HG02623 (cell line): ENCODE results near the gene TAF1D.

ENCODE experiments used
- ATAC-seq: cut with Tn5 transposase; IDR thresholded peaks from one replicate; pipeline ENCODE4 v1.9.1; 2021; ENCODE audit warnings: moderate library complexity; ENCODE audit not compliant: unreplicated experiment

TAF1D gene

DNA sequence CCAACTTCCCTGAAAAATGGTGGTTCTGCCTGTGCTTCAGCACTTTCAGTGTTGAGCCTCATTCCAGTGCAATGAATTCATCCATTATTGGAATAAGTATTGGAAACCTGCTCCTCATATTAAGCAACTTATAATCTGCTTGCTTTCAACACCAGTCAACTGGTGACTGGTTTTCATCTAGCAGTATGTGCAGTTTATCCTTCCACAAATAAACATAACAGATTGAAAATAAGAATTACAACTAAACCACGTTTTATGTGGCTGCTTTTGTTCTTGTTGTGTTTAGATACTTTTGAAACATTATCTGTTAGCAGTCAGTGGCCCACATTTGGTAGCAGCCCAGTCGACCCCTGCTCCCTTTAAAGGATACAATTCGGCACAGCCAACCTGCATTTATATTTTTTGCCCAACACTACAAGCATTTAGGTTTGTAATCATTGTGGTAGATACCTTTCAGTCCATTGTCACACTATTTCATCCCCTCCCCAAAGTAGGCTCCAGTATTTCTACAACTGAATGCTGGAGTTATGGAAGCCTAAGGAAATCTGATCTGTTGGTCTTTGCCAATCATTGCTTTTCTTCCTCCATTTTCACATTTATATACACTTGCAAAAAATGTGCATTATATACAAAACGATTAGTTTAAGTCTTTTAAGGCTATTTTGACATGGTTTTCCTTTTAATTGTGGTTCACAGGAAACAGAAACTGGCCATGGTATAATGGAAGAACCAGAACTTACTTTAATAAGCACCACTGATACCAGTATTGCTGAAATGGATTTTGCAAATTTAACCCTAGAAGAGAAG lies 13.1 kb downstream of the TAF1D start:
- ATAC-seq, result no peak

DNA sequence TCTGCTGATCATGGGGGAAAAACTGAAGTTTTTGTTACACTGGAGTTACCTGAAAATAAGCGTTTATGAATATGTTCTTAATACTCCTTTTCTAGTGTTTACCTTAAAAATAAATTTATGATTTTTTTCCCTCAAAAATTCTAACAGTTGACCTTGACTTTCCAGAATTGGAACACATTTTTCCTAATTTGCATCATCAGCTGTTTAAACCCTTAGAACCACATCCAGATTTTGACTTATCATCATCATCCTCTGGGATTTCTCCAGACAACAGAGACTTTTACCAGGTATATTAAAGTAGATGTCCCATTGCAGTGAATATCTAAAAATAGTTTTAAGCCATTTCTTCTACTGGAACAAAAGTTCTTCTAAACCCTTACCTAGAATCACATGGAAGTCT lies 17.2 kb downstream of the TAF1D start:
- ATAC-seq, result no peak

DNA sequence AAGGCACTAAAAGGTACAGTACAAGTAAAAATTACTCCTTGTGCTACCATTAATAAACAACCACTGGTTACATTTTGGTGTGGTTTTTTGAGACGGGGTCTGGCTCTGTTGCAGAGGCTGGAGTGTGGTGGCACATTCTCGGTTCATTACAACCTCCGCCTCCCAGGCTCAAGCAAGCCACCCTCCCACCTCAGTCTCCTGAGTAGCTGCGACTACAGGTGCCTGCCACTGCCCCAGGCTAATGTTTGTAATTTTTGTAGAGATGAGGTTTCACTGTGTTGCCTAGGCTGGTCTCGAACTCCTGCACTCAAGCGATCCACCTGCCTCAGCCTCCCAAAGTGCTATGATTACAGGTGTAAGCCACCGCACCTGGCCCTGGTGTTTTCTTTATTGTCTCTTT lies 20.8 kb downstream of the TAF1D start:
- ATAC-seq, result no peak

DNA sequence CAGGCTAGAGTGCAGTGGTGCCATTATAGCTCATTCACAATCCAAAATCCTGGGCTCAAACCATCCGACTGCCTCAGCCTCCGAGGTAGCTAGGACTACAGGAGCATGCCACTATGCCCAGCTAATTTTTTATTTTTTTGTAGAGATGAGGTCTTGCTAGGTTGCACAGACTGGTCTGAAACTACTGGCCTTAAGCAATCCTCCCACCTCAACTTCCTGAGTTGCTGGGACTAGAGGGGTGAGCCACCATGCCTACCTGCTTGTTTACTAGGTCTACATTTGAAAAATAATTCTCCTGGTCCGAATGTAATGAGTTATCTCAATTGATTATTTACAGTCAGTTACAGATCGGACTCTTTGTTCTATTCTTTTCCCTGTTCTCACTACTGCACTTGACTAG lies 22.0 kb downstream of the TAF1D start:
- ATAC-seq, result no peak

DNA sequence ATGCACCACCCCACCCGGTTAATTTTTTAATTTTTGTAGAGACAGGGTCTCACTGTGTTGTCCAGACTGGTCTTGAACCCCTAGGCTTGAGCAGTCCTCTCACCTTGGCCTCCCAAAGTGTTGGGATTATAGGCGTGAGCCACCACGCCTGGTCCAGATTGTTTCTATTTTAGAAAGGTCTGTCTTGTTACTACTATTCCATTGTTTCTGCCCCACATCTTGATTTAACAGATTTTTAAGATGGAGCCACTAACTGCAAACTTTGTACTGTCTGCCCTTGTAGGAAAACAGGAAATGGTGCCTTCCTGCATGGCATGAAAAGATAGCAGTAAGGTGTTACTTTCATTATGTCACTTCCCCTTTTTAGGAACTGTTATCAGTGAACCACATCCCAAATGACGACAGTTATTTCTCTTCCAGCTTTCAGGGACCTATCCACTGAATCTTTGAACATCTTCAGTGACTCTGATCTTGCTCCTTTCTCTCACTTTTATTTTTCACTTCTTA lies 23.2 kb downstream of the TAF1D start:
- ATAC-seq, result peak; percentile 83

DNA sequence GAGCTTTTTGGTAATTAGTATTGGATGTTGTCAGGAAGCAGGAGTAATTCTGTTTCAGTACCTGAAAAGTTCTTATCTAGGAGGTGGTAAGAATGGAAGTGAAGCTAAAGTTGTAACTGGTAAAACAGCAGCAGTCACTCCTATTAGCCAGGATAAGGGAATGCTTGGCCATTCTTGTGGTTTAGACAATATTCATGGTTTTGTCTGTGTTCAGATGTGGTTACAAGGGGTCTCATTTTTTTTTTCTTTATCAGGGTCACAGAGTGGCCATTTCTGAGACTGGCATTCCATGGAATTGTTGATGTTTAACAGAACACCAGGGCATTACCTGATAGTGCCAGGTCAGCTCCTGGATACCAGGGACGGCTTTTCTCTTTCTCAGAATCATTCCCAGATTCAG lies 23.8 kb downstream of the TAF1D start:
- no peak for ATAC-seq

DNA sequence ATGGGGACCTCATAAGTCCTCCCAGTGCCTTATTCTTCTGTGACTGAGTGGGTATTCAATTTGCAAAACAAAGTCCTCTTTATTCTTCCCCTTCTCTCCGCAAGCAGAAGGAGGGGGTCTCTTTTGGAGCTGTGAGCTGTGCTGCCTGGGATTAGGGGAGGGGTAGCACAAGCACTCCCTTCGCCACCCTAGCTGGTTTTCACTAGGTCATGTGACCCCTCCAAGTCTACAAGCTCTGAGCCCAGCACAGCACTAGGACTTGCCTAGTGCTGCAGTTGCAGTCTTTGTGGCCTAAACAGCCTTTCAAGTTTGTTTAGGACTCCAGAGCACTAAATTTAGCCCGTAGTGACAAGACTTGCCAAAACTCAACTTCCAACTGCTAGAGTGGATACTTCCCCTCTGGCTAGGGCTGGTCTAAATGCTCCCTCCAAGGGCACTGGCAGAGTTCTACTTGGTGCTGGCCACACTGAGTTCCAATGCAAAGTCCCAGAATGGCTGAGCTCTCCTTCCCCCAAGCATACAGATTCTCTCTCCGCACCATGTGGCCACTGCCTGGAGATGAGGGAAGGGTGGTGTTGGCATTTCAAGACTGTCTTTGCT lies 25.4 kb downstream of the TAF1D start:
- no peak for ATAC-seq

DNA sequence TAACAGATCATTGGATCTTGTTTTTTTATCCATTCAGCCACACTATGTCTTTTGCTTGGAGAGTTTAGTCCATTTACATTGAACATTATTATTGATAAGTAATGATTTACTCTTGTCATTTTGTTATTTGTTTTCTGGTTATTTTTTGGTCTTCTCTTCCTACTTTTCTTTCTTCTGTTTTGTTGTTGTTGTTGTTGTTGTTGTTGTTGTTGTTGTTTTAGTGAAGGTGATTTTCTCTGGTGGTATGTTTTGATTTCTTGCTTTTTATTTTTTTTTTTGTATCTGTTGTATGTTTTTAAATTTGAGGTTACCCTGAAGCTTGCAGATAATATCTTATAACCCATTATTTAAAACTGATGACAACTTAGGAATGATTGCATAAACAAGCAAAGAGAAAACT lies 28.6 kb downstream of the TAF1D start:
- no peak for ATAC-seq

DNA sequence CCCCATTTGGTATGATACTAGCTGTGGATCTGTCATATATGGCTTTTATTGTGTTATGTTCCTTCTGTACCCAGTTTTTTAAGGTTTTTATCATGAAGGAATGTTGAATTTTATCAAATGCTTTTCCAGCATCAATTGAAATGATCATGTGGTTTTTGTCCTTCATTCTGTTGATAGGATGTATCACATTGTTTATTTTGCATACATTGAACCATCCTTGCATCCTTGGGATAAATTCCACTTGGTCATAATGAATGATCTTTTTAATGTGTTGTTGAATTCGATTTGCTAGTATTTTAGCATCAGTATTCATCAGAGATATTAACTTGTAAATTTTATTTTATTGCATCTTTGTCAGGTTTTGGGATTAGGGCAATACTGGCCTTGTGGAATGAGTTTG lies 31.1 kb downstream of the TAF1D start:
- no peak for ATAC-seq

DNA sequence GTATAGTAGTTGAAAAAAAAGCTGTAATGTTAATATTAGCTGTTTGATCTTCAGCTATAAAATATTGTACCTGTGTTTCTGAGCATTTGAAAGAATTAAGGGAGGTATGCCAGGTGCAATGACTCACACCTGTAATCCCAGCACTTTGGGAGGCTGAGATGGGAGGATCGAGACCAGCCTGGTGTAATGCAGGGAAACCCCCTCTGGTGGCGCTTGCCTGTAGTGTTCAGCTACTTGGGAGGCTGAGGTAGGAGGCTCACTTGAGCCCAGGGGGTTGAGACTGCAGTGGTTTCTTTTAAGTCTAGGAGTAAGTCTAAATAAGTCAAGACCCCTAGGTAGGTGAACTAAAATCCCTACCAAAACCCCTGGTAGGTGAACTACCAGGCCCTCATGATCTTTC lies 37.1 kb downstream of the TAF1D start:
- ATAC-seq, result no peak

DNA sequence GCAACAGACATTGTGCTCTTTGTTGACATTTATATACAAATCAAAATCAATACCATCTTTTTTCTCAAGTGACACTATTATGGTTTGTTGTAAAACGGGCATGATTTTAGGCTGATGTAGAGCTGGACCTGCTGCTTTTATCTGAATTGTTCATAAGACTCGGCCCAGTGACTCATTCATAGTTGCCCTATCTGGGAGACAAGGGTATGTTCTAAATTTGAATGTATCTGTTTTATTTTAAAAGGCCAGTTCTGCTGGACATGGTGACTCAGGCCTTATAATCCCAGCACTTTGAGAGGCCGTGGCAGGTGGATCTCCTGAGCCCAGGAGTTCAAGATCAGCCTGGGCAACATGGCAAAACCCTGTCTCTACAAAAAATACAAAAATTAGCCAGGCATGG lies 40.5 kb downstream of the TAF1D start:
- ATAC-seq, result no peak

DNA sequence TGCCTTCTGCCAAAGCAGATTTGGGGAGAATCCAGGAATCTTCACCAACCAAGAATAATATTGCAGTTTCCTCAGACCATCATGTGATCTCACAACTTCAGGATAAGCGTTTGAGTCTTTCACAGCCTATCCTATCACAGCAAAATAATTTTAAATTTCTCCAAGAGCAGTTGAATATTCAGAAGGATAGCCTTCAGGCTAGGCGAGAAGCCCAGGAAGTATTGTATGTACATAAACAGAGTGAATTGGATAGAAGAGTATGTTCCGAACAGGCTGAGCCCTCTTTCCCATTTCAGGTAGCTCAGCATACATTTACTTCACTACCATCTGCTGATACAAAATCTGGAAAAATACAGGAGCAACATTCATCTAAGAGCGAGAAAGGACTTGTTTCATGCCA lies 43.7 kb downstream of the TAF1D start:
- no peak for ATAC-seq

DNA sequence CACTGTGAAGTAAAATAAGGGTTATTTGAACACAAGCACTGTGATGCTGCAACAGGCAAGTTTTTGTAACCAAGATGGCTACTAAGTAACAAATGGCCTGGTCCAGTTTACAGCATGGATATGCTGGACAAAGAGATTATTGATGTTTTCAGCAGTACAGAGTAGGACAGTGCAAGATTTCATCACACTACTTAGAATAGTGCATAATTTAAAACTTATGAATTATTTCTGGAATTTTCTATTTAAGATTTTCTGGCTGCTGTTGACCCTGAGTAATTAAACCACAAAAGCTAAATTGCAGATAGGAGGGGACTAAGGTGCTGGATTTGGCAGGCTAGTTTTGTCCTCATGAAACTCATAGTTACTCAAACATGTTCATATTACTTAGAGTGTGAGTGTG lies 46.7 kb downstream of the TAF1D start:
- ATAC-seq, result no peak

DNA sequence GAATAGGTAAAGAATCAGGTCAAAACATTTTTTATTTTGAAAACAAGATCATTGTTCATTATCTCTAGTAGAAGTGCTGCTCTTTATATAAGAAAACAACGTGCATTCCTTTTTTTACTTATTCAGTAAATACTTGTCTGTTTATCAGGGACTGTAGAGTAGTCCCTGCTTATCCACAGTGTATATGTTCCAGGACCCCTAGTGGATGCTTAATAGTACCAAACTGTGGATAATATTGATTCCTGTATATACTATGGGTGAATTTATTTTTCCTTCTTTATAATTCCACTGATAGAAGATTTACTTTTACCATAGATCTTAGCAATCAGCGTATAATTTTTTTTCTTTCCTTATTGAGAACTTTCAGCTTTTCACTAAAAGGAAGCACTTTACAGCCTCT lies 47.2 kb downstream of the TAF1D start:
- ATAC-seq, result no peak

DNA sequence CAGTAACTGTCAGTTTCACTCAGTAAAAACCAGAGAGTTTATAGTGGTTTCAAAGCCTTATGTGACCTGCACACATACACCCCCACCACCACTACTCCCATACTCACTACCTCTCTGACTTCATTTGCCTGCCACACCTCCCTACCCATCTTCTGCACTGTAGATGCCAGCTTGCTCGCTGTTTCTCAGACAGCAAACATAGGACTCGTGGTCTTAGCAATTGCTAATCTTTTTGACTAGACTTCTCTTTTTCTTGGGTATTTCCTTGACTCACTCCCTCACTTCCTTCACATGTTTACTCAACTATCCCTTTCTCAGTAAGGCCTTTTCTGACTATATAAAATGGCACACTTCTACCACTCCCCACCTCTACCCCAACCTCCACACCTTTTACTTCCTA lies 52.1 kb downstream of the TAF1D start:
- ATAC-seq, result peak; percentile 68

DNA sequence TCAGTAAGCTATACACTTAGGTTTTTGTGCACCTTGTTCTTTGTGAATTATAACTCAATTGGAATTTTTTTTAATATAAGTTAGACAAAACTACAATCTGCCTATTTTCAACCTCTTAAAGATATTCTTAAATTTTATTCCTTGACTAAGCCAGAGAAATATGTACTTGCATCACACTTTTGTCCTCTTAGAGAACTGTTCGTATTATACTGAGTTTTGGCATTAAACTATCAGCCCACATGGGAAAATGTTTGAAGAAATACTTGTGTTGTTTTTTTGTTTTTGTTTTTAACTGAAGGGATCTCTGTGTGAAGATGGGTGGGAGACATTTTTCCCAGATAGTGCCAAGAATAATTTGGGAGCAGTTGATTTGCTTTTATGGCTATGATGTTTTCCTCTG lies 54.5 kb downstream of the TAF1D start:
- ATAC-seq, result no peak

DNA sequence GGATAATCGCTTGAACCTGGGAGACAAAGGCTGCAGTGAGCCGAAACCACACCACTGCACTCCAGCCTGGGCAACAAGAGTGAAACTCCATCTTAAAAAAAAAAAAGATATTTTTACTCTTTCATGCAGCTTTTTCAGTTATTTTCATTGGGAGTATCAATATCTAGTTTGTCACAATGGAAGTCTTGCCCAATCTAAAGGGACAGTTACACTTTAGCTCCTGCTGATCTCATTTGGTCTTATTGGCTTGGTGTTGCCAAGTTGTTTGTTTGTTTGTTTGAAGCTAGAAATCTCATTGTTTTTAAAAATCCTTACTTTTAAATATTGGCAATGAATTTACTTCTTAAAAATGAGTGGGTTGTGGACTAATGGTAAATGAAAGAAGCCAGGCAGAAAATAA lies 55.1 kb downstream of the TAF1D start:
- no peak for ATAC-seq
